Myocyte (in vitro differentiated cells): ENCODE results near the gene THBS2. TPM values are rescaled to one million over a fixed set of nuclear protein-coding genes. Genes with fewer than 3 reads are reported as not detected.
"Not testable (repeated sequence)": the region's sequence is repeated elsewhere in the genome, so short reads cannot be mapped to it uniquely, and the experiment has no call there.

Experiments used
- DNase-seq: peaks from one replicate; pipeline ENCODE4 v3.0.0-alpha.2; 2012; ENCODE audit warnings: low read depth
- total RNA-seq: library from RNA; depleted of rRNA; stranded (reverse); fragments of >200 nt; gene quantifications from 2 replicates; pipeline ENCODE4 v1.2.3, GENCODE V29; 2014

The THBS2 gene
- total RNA-seq, 1 donor from 2014 or later, result 27.3 TPM

- DNase-seq, result no peak
These were observed 19.9 kb upstream of the THBS2 start for GRCh38 chr6:169273511-169273910.

GRCh38 chr6:169271877-169272216 lies 18.2 kb upstream of the THBS2 start:
- DNase-seq, result no peak

GRCh38 chr6:169271158-169271876 lies 17.7 kb upstream of the THBS2 start:
- DNase-seq, result no peak

GRCh38 chr6:169270077-169270380 lies 16.4 kb upstream of the THBS2 start:
- DNase-seq, result not testable (repeated sequence)

- DNase-seq, result peak; percentile 49
These were observed 15.8 kb upstream of the THBS2 start for GRCh38 chr6:169269180-169270076.

- DNase-seq, result no peak
These were observed 14.6 kb upstream of the THBS2 start for GRCh38 chr6:169268276-169268675.

GRCh38 chr6:169266746-169267591 lies 13.3 kb upstream of the THBS2 start:
- DNase-seq, result no peak

GRCh38 chr6:169266261-169266660 lies 12.6 kb upstream of the THBS2 start:
- DNase-seq, result no peak

- DNase-seq, result no peak
These were observed 12.0 kb upstream of the THBS2 start for GRCh38 chr6:169265486-169266131.

GRCh38 chr6:169263836-169264608 lies 10.4 kb upstream of the THBS2 start:
- DNase-seq, result peak; percentile 91

GRCh38 chr6:169263374-169263773 lies 9.7 kb upstream of the THBS2 start:
- DNase-seq, result peak; percentile 58

- not testable (repeated sequence) for DNase-seq
These were observed 9.0 kb upstream of the THBS2 start for GRCh38 chr6:169262602-169263001.

GRCh38 chr6:169256518-169256917 lies 2.9 kb upstream of the THBS2 start:
- no peak for DNase-seq

- DNase-seq, result no peak
These were observed 2.4 kb upstream of the THBS2 start for GRCh38 chr6:169256061-169256460.

GRCh38 chr6:169255643-169256042 lies 2.0 kb upstream of the THBS2 start:
- no peak for DNase-seq

- DNase-seq, result no peak
These were observed 1.0 kb upstream of the THBS2 start for GRCh38 chr6:169254456-169255316.

GRCh38 chr6:169252505-169253189 lies 999 bp downstream of the THBS2 start:
- DNase-seq, result no peak

GRCh38 chr6:169251822-169252504 lies 1.7 kb downstream of the THBS2 start:
- no peak for DNase-seq
